Panc1 (cell line): ENCODE data around the gene SSR1. TPM values are rescaled to one million over a fixed set of nuclear protein-coding genes. Genes with fewer than 3 reads are reported as not detected.
A peak's percentile ranks its signal among the peaks of the same experiment; 100 is the strongest.

Experiments used
- ATAC-seq: fragments of 200-7000 bp; cut with Tn5 transposase; 2 replicates; pipeline ENCODE4 v1.9.1; 2020; ENCODE audit warnings: mild to moderate bottlenecking, moderate library complexity
- BruUV-seq: library from RNA; stranded (reverse); fragments of 400-500 nt; replicated peaks from 2 replicates; lab custom pipeline; 2021; lab: Mats Ljungman, UMichigan
- CTCF ChIA-PET: fragments of 300-600 bp; sonication (Branson Sonifier 250); formaldehyde crosslinking; loops from one replicate; lab custom pipeline; 2022; ENCODE audit warnings: antibody characterized with exemption; lab: Charles Lee
- POLR2A ChIA-PET: fragments of 300-600 bp; sonication (Branson Sonifier 250); formaldehyde crosslinking; loops from one replicate; lab custom pipeline; 2022; ENCODE audit warnings: antibody characterized with exemption; lab: Charles Lee
- DNase-seq: peaks from one replicate; pipeline ENCODE4 v3.0.0-alpha.2; 2010; ENCODE audit warnings: low read depth, low spot score
- H3K27ac ChIP-seq: 2 replicates; pipeline ENCODE4 v1.5.1; 2011; ENCODE audit warnings: mild to moderate bottlenecking, low read length, inconsistent platforms
- H3K27me3 ChIP-seq: fragments of 200-500 bp; sonication (Bioruptor generic); 2 replicates; pipeline ENCODE4 v1.6.0; 2014; ENCODE audit warnings: low read length, inconsistent platforms; ENCODE audit not compliant: control insufficient read depth, insufficient read depth
- H3K36me3 ChIP-seq: fragments of 200-500 bp; sonication (Bioruptor generic); 2 replicates; pipeline ENCODE4 v1.5.1; 2014; ENCODE audit warnings: inconsistent platforms, mild to moderate bottlenecking, low read length, moderate library complexity; ENCODE audit not compliant: control insufficient read depth, insufficient read depth
- H3K4me1 ChIP-seq: 2 replicates; pipeline ENCODE4 v1.5.1; 2011; ENCODE audit warnings: inconsistent platforms, mild to moderate bottlenecking, low read length, moderate library complexity; ENCODE audit not compliant: control insufficient read depth, insufficient read depth
- H3K4me3 ChIP-seq, 2 experiments: 2 replicates each; pipeline ENCODE4 v1.5.1; 2011 to 2012; ENCODE audit warnings: low read depth in 2 of 2, low read length in 2 of 2, mild to moderate bottlenecking in 2 of 2, inconsistent platforms in 1 of 2, moderate library complexity in 1 of 2
- H3K9me3 ChIP-seq: fragments of 200-500 bp; sonication (Bioruptor generic); 2 replicates; pipeline ENCODE4 v1.5.1; 2014; ENCODE audit warnings: low read depth, mild to moderate bottlenecking, inconsistent platforms, low read length, moderate library complexity; ENCODE audit not compliant: control insufficient read depth, insufficient read depth
- POLR2AphosphoS5 ChIP-seq: IDR thresholded peaks from 2 replicates; pipeline ENCODE4 v1.6.1; 2012; ENCODE audit warnings: mild to moderate bottlenecking, low read depth, low read length, moderate library complexity
- REST ChIP-seq, 2 experiments: IDR thresholded peaks; 2 replicates each; pipeline ENCODE4 v1.6.1; 2011 to 2012; ENCODE audit warnings: low read depth in 2 of 2, control low read depth in 1 of 2, low read length in 1 of 2, mild to moderate bottlenecking in 1 of 2, moderate library complexity in 1 of 2; ENCODE audit not compliant: insufficient read depth in 1 of 2
- SIN3A ChIP-seq: IDR thresholded peaks from 2 replicates; pipeline ENCODE4 v1.6.1; 2012; ENCODE audit warnings: low read depth, mild to moderate bottlenecking, low read length, moderate library complexity, borderline replicate concordance; ENCODE audit not compliant: insufficient read depth
- TCF7L2 ChIP-seq: IDR thresholded peaks from 2 replicates; pipeline ENCODE4 v1.6.1; 2011; ENCODE audit warnings: mild to moderate bottlenecking, low read depth, low read length, inconsistent platforms
- in situ Hi-C: cut with HindIII; loops from 2 replicates; pipeline ENCODE4 v1.10.0; 2016; ENCODE audit warnings: low sequenced_read_pairs, low pct_unique_long_range_greater_than_20kb
- intact Hi-C: fragments of 100-400 bp; cut with micrococcal nuclease; formaldehyde crosslinking; loops from one replicate; pipeline ENCODE4 v1.10.0; 2022; ENCODE audit not compliant: unreplicated experiment
- total RNA-seq: library from RNA; stranded (reverse); gene quantifications from one replicate; pipeline ENCODE4 v1.2.1, GENCODE V29; 2021; ENCODE audit not compliant: unreplicated experiment
- TF ChIP-seq, protein P1 (sequence below): fragments of 450-650 bp; IDR thresholded peaks from 2 replicates; pipeline ENCODE4 v1.5.1; 2017; ENCODE audit warnings: mild to moderate bottlenecking

SSR1 gene
- total RNA-seq, 1 experiment from 2014 or later, result 119 TPM

GRCh38 chr6:7261852-7262461 is 51.0 kb downstream of the SSR1 start:
- intact Hi-C loops, result no loop called here
- peak overlapping the region; percentile 57 for H3K27ac ChIP-seq
- ATAC-seq (peak; percentile 11; the same call in 1 of the 2 replicates), DNase-seq (no peak)
- no peaks in the 10 kb centered on the region for H3K9me3 ChIP-seq
- H3K27me3 ChIP-seq, result no peaks in the 10 kb centered on the region
- TF ChIP-seq REST (IDR thresholded peaks at IDR 0.05; ENCODE audit: insufficient read depth in 1 of 2, low read depth in 2 of 2, low read length in 1 of 2) (no peak), POLR2AphosphoS5 (no peak), TCF7L2 (no peak), SIN3A (no peak)
- TF ChIP-seq, protein P1, sequence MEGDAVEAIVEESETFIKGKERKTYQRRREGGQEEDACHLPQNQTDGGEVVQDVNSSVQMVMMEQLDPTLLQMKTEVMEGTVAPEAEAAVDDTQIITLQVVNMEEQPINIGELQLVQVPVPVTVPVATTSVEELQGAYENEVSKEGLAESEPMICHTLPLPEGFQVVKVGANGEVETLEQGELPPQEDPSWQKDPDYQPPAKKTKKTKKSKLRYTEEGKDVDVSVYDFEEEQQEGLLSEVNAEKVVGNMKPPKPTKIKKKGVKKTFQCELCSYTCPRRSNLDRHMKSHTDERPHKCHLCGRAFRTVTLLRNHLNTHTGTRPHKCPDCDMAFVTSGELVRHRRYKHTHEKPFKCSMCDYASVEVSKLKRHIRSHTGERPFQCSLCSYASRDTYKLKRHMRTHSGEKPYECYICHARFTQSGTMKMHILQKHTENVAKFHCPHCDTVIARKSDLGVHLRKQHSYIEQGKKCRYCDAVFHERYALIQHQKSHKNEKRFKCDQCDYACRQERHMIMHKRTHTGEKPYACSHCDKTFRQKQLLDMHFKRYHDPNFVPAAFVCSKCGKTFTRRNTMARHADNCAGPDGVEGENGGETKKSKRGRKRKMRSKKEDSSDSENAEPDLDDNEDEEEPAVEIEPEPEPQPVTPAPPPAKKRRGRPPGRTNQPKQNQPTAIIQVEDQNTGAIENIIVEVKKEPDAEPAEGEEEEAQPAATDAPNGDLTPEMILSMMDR, result no peak
- in situ Hi-C loops, result no loop called here
- no TSS peak for BruUV-seq
- CTCF ChIA-PET, result interaction anchor here (1.0 kb wide), 2 partner anchors 11 to 14 kb away, joined by 3 to 9 read pairs; no protein-coding TSS in a partner anchor
- H3K4me1 ChIP-seq, result no peaks in the 10 kb centered on the region
- POLR2A ChIA-PET, result no interaction called here
- H3K36me3 ChIP-seq, result no peaks in the 10 kb centered on the region
- H3K4me3 ChIP-seq, result peak overlapping the region; percentile 73 to 74

DNA sequence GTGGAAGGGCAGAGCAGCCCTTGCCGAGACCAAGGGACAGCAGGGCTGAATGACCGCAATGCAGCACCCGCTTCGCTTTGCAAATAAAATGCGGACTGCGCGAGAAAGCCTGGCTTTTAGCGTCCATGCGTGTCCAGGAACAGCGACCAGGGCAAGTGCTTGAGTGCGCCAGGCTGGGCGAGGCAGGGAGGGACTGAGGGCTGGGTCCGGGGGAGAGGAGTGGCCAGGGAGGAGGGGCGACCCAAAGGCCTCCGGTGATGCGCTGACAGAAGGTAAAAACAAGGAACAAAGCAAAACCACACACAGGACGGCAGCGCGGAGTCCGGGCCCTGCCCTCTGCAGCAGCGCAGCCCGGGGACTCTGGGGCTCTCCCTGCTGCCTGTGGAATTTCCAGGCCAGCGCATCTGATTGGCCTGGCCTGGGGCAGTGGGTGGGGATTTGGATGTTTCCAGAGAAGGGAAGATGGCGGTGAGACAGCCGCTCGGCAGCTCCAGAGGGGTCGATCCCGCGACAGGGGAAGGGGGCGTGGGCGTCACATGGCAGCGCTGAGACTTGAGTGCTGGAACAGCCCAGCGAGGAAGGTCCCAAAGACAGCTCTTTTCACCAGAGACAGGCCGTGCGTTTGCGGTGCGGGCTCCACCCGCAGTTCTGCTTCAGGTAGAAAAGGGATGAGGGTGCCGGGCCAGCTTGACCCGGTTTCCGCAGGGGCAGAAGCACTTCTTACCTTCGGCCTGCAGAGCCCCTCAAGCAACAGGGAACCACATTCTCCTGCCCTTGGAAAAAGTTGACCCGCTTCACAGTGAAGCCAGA is 51.8 kb downstream of the SSR1 start:
- intact Hi-C loops, result no loop called here
- H3K27ac ChIP-seq, result peak overlapping the region; percentile 57
- H3K27me3 ChIP-seq, result no peaks in the 10 kb centered on the region
- TF ChIP-seq SIN3A, result no peak
- TF ChIP-seq, protein P1, result no peak
- peak; percentile 70 for TF ChIP-seq POLR2AphosphoS5
- no peaks in the 10 kb centered on the region for H3K4me1 ChIP-seq
- peak overlapping the region; percentile 73 to 74 for H3K4me3 ChIP-seq
- ATAC-seq (peak; percentile 99), DNase-seq (no peak)
- H3K36me3 ChIP-seq, result no peaks in the 10 kb centered on the region
- in situ Hi-C loops, result no loop called here
- BruUV-seq, result no TSS peak
- ChIA-PET POLR2A (no interaction called here), CTCF (no interaction called here)
- no peaks in the 10 kb centered on the region for H3K9me3 ChIP-seq
